Natural killer cell treated with Interleukin-12 subunit alpha and Interleukin-12 subunit beta and Interleukin-15 and Interleukin-18, amount 100 ng/mL, for 72 hours (primary cell): ENCODE results near the gene DNAH5. TPM values are rescaled to one million over a fixed set of nuclear protein-coding genes. Genes with fewer than 3 reads are reported as not detected.

Source experiments
- ATAC-seq, 2 donors: fragments of 150-1000 bp; cut with Tn5 transposase in 1 of 2; sonication (Bioruptor Pico), chemical (Tn5 transposase) in 1 of 2; 2 replicates each; pipeline ENCODE4 v1.10.0; 2021
- DNase-seq: peaks from one replicate; pipeline ENCODE4 v3.0.0; 2022; ENCODE audit warnings: low spot score
- H3K27ac Mint-ChIP-seq, 2 donors: 1 replicate in 1 of 2; 2 replicates in 1 of 2; pipeline ENCODE4 v1.8.0; 2022; ENCODE audit warnings: mixed read lengths in 2 of 2, mild to moderate bottlenecking in 1 of 2, moderate library complexity in 1 of 2
- H3K27me3 Mint-ChIP-seq, 2 donors: 1 replicate in 1 of 2; 2 replicates in 1 of 2; pipeline ENCODE4 v1.8.0; 2022; ENCODE audit warnings: mixed read lengths in 2 of 2
- H3K36me3 Mint-ChIP-seq: one replicate; pipeline ENCODE4 v1.8.0; 2022; ENCODE audit warnings: mixed read lengths
- H3K4me1 Mint-ChIP-seq, 2 donors: 1 replicate in 1 of 2; 2 replicates in 1 of 2; pipeline ENCODE4 v1.8.0; 2022; ENCODE audit warnings: low read depth in 2 of 2, mixed read lengths in 2 of 2, mild to moderate bottlenecking in 1 of 2
- H3K4me3 Mint-ChIP-seq: one replicate; pipeline ENCODE4 v1.8.0; 2022; ENCODE audit warnings: mixed read lengths
- H3K9me3 Mint-ChIP-seq: 2 replicates; pipeline ENCODE4 v1.8.0; 2022; ENCODE audit warnings: mixed read lengths
- total RNA-seq, 2 donors: library from RNA; stranded (reverse); gene quantifications; one replicate each; pipeline ENCODE4 v1.2.3, GENCODE V29; 2022

DNAH5 gene
- total RNA-seq, 2 donors from 2014 or later: not detected

DNA sequence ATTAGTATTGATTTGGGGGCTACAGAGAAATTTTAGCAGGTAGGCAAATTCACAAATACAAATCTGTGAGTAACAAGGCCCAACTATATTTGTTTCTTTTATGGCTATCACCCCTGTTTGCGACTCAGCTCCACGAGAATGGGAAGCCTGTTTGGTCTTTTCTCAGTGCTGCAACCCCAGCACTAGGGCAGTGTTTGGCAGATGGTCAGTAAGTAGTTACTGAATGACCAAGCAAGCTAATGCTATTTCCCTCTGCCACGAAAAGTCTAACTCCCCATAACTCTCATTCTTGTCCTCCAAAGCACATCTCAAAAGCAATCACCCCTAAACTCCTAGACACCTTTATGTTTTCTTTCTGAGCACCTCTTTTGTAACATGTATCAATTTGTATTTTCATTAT, 245.6 kb downstream of the DNAH5 start:
- DNase-seq: no peak
- H3K27me3 Mint-ChIP-seq: no peaks in the 10 kb centered on the region
- no peaks in the 10 kb centered on the region for H3K4me1 Mint-ChIP-seq
- H3K4me3 Mint-ChIP-seq: no peak overlapping the region
- peaks cover 18% of the 10 kb centered on the region for H3K9me3 Mint-ChIP-seq
- no peak for ATAC-seq
- no peak overlapping the region for H3K27ac Mint-ChIP-seq
- H3K36me3 Mint-ChIP-seq: no peaks in the 10 kb centered on the region

DNA sequence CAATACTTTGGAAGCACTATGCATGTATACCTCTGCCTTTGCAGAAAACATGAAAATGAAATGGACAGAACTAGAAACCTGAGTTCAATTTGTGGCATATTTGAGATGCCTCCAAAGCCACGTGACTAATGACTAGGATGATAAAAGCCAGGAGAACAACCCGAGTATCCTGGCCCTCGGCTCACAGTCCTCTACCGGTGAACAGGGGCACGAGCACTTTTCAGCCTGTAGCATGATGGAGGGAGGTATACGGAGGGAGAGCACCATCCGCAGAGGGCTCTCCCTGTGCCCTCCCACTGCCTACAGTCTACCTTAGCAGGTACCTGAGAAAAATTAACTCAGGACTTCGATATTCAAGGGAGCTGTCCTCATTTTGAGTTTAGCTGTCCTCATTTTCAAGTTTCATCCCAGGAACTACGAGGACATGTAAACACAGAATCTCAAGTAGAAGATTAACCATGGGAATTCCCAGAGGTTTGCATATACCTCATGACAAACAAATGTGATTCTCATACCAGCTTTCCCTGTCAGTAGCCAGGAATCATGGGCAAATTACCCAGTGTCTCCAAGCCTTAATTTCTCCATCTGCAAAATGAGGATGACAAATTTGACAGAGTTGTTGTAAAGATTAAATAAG, 249.3 kb downstream of the DNAH5 start:
- no peak overlapping the region for H3K4me3 Mint-ChIP-seq
- ATAC-seq (no peak), DNase-seq (no peak)
- H3K9me3 Mint-ChIP-seq: peaks cover 14% of the 10 kb centered on the region
- H3K36me3 Mint-ChIP-seq: peaks cover 4% of the 10 kb centered on the region
- H3K4me1 Mint-ChIP-seq: no peaks in the 10 kb centered on the region
- H3K27me3 Mint-ChIP-seq: no peaks in the 10 kb centered on the region
- no peak overlapping the region for H3K27ac Mint-ChIP-seq

DNA sequence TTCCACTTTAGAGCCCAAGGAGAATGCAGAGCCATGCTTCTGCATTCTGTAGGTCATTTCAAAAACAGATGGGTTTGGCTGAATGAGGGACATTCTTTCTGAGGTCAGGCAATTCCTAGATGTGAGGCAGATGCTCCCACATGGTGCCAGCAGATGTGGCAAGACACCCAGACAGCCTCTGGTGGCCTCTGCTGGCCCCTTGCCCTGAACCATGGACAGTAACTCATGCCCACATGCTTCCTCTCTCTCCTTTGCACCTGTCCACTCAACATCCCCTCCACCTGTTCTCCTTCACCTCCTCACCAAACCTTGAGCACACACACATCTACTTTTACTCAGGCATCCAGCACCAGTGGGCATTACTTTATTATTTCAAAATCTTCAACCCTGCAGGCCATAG, 252.3 kb downstream of the DNAH5 start:
- Mint-ChIP-seq H3K27me3 (no peaks in the 10 kb centered on the region), H3K36me3 (peaks cover 4% of the 10 kb centered on the region), H3K4me3 (no peak overlapping the region), H3K4me1 (no peaks in the 10 kb centered on the region), H3K27ac (no peak overlapping the region), H3K9me3 (peaks cover 13% of the 10 kb centered on the region)
- ATAC-seq (no peak), DNase-seq (no peak)

DNA sequence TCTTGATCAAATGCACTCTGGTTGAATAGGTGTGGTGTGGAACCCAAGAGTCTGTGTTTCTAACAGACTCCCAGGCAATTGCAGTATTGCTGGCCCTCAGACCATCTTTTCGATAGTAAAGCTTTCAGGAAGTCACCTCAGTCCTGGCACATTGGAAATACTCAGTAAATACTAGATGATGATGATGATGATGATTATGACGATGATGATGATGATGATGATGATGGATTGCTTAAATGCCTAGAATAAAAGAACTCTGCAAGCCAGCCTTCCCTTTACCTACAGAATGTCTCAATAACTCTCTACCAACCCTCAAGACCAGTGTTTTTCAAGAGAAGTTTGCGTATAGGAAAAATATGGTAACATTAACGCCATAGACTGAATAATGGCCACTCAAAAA, 268.0 kb downstream of the DNAH5 start:
- DNase-seq (no peak), ATAC-seq (no peak)
- no peak overlapping the region for H3K4me3 Mint-ChIP-seq
- no peaks in the 10 kb centered on the region for H3K4me1 Mint-ChIP-seq
- no peaks in the 10 kb centered on the region for H3K36me3 Mint-ChIP-seq
- no peak overlapping the region for H3K27ac Mint-ChIP-seq
- no peaks in the 10 kb centered on the region for H3K27me3 Mint-ChIP-seq
- H3K9me3 Mint-ChIP-seq: peaks cover 11% of the 10 kb centered on the region

DNA sequence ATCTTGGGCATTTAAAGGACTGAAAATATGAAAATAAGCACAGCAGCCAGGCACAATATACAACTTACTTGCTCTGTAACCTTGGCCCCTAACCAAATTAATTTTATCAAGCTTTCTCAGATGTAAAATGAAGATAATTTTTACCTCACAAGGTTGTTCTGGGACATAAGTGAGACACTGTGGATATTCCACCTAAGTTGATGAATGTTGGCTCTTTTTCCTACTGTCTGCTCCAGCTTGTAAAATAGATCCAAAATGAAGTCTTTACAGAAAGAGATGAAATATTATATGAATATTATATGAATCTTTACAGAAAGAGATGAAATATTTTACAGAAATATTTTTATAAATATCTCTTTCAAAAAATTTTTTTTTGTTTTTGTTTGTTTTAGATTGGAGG, 270.1 kb downstream of the DNAH5 start:
- H3K4me3 Mint-ChIP-seq: no peak overlapping the region
- H3K9me3 Mint-ChIP-seq: peaks cover 11% of the 10 kb centered on the region
- no peaks in the 10 kb centered on the region for H3K27me3 Mint-ChIP-seq
- no peak overlapping the region for H3K27ac Mint-ChIP-seq
- no peaks in the 10 kb centered on the region for H3K36me3 Mint-ChIP-seq
- H3K4me1 Mint-ChIP-seq: no peaks in the 10 kb centered on the region
- DNase-seq (no peak), ATAC-seq (no peak)

DNA sequence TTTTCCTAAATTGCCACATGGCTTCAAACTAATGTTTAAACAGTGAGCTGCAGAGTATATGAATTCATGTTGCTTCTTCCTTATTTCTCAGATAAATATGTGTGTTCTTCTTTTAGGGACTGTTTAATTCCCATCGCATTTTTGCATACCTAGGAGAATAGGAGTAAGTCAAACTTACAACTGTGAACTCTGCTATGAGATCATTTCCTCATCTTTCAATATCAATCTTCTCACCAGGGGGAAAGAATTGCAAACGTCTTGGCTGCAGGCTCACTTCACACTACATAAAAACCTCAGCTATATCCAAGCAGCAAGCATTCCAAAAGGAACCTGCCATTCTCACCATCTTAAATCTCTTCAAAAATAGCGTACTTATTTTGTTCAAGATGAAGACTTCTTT, 271.0 kb downstream of the DNAH5 start:
- H3K9me3 Mint-ChIP-seq: peaks cover 16% of the 10 kb centered on the region
- no peak for DNase-seq
- no peak overlapping the region for H3K27ac Mint-ChIP-seq
- H3K36me3 Mint-ChIP-seq: no peaks in the 10 kb centered on the region
- no peaks in the 10 kb centered on the region for H3K27me3 Mint-ChIP-seq
- no peaks in the 10 kb centered on the region for H3K4me1 Mint-ChIP-seq
- no peak for ATAC-seq
- no peak overlapping the region for H3K4me3 Mint-ChIP-seq

- no peak overlapping the region for H3K27ac Mint-ChIP-seq
- no peaks in the 10 kb centered on the region for H3K27me3 Mint-ChIP-seq
- peaks cover 13% of the 10 kb centered on the region for H3K9me3 Mint-ChIP-seq
- no peak for DNase-seq
- no peak overlapping the region for H3K4me3 Mint-ChIP-seq
- H3K36me3 Mint-ChIP-seq: no peaks in the 10 kb centered on the region
- H3K4me1 Mint-ChIP-seq: no peaks in the 10 kb centered on the region
- ATAC-seq: no peak
Observed at GRCh38 chr5:13664377-13664776, 280.1 kb downstream of the DNAH5 start.

DNA sequence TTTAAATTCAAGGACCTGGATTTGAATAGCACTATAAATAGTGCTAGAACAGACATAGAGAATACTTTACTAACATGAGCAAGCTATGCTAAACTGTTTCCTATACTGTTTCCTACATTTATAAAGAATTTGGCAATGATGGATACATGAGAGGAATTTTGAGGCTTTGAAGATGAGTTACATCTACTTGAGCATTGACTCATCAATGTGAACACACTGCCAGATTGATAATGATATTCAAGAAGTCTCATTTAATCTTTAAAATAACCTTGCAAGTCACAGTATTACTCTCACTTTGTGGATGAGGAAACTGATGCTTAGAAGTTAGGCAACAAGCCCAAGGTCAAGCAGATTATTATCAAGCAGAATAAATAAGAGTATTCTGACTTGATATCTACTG, 281.9 kb downstream of the DNAH5 start:
- Mint-ChIP-seq H3K4me1 (no peaks in the 10 kb centered on the region), H3K9me3 (peaks cover 5% of the 10 kb centered on the region), H3K36me3 (no peaks in the 10 kb centered on the region), H3K4me3 (no peak overlapping the region), H3K27ac (no peak overlapping the region), H3K27me3 (no peaks in the 10 kb centered on the region)
- DNase-seq: no peak
- ATAC-seq: no peak

DNA sequence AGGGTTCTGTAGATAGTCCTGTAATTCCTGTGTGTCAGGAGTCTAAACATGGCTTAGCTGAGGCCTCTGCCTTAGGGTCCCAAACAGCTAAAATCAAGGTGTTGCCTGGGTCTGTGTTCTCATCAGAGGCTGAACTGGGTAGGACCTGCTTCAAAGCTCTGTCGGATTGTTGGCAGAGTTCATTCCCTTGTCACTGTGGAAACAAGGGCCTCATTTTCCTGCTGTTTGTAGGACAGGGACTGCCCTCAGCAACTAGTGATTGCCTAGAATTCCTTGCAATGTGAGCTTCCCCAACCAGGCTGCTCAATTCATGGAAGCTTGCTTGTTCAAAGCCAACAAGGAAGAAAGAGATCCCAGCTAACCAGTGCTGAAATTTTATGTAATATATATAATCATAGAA, 283.2 kb downstream of the DNAH5 start:
- DNase-seq (no peak), ATAC-seq (no peak)
- H3K27ac Mint-ChIP-seq: no peak overlapping the region
- H3K4me1 Mint-ChIP-seq: no peaks in the 10 kb centered on the region
- H3K4me3 Mint-ChIP-seq: no peak overlapping the region
- H3K27me3 Mint-ChIP-seq: no peaks in the 10 kb centered on the region
- peaks cover 5% of the 10 kb centered on the region for H3K9me3 Mint-ChIP-seq
- no peaks in the 10 kb centered on the region for H3K36me3 Mint-ChIP-seq

- ATAC-seq (no peak), DNase-seq (no peak)
- Mint-ChIP-seq H3K36me3 (no peaks in the 10 kb centered on the region), H3K27ac (no peak overlapping the region), H3K27me3 (no peaks in the 10 kb centered on the region), H3K9me3 (peaks cover 5% of the 10 kb centered on the region), H3K4me3 (no peak overlapping the region), H3K4me1 (no peaks in the 10 kb centered on the region)
Observed at GRCh38 chr5:13660072-13660471, 284.4 kb downstream of the DNAH5 start.

GRCh38 chr5:13659391-13659790, 285.1 kb downstream of the DNAH5 start:
- Mint-ChIP-seq H3K4me3 (no peak overlapping the region), H3K36me3 (no peaks in the 10 kb centered on the region), H3K27me3 (no peaks in the 10 kb centered on the region), H3K27ac (no peak overlapping the region), H3K9me3 (peaks cover 11% of the 10 kb centered on the region), H3K4me1 (no peaks in the 10 kb centered on the region)
- ATAC-seq (no peak), DNase-seq (no peak)

DNA sequence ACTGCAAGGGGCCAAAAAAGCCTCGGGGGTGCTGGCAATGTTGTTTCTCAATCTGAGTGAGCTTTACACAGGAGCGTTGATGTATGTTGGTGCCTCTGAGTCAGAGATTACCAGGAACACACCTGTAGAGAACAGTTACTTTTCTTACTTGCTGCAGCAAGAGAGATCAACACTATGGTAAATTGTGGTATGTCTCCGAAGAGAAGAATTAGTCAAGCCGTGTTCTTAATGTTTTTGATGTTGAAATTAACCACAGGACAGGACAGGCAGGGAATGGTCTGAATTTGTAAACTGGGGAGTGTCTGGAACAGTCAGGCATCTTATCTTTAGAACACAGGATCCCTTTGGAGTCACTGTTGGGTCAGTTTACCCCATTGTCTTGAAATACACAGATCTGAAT, 285.7 kb downstream of the DNAH5 start:
- peaks cover 12% of the 10 kb centered on the region for H3K9me3 Mint-ChIP-seq
- no peaks in the 10 kb centered on the region for H3K4me1 Mint-ChIP-seq
- H3K36me3 Mint-ChIP-seq: no peaks in the 10 kb centered on the region

DNA sequence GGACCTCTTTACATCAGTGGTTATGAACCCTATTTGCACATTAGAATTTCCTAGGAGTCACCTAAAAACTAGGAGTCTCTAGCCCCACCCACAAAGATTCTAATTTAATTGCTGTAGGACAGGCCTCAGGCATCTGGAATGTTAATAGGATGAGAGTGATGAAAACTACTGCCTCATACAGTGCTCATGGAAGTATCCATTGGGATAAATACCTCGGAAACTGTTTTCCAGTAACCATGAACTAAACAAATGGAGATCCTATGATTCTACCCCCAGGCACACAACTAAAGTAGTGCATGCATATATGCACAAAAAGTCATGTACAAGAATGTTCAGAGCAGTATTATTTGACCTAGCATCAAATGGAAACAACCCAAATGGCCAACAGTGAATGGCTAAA, 286.3 kb downstream of the DNAH5 start:
- Mint-ChIP-seq H3K36me3 (no peaks in the 10 kb centered on the region), H3K4me3 (no peak overlapping the region), H3K4me1 (no peaks in the 10 kb centered on the region), H3K27ac (no peak overlapping the region), H3K27me3 (no peaks in the 10 kb centered on the region), H3K9me3 (peaks cover 12% of the 10 kb centered on the region)
- no peak for ATAC-seq
- DNase-seq: no peak

More for the DNA sequence above, 285.7 kb downstream of the DNAH5 start:
- H3K27ac Mint-ChIP-seq: no peak overlapping the region
- no peak for DNase-seq
- no peak overlapping the region for H3K4me3 Mint-ChIP-seq
- no peaks in the 10 kb centered on the region for H3K27me3 Mint-ChIP-seq
- no peak for ATAC-seq

GRCh38 chr5:13653709-13654108, 290.8 kb downstream of the DNAH5 start:
- no peak for ATAC-seq
- DNase-seq: no peak
- peaks cover 15% of the 10 kb centered on the region for H3K9me3 Mint-ChIP-seq
- no peaks in the 10 kb centered on the region for H3K27me3 Mint-ChIP-seq
- H3K4me3 Mint-ChIP-seq: no peak overlapping the region
- no peaks in the 10 kb centered on the region for H3K4me1 Mint-ChIP-seq
- no peak overlapping the region for H3K27ac Mint-ChIP-seq
- no peaks in the 10 kb centered on the region for H3K36me3 Mint-ChIP-seq

GRCh38 chr5:13649656-13650055, 294.8 kb downstream of the DNAH5 start:
- ATAC-seq (no peak), DNase-seq (no peak)
- peaks cover 18% of the 10 kb centered on the region for H3K9me3 Mint-ChIP-seq
- H3K4me1 Mint-ChIP-seq: no peaks in the 10 kb centered on the region
- no peak overlapping the region for H3K27ac Mint-ChIP-seq
- H3K27me3 Mint-ChIP-seq: no peaks in the 10 kb centered on the region
- no peaks in the 10 kb centered on the region for H3K36me3 Mint-ChIP-seq
- no peak overlapping the region for H3K4me3 Mint-ChIP-seq
